T-cell (primary cell): Measurements from ENCODE around the gene ASTN1. TPM values are rescaled to one million over a fixed set of nuclear protein-coding genes. Genes with fewer than 3 reads are reported as not detected.

ENCODE experiments used
- ATAC-seq, 4 experiments: fragments of 200-7000 bp in 3 of 4; fragments of 150-1000 bp in 1 of 4; cut with Tn5 transposase; replicated peaks in 1 of 4; 1 replicate in 3 of 4; 2 replicates in 1 of 4; pipeline ENCODE4 v1.10.0; 2021; ENCODE audit warnings: moderate library complexity in 3 of 4, mild to moderate bottlenecking in 2 of 4, moderate number of reproducible peaks in 1 of 4
- CTCF ChIA-PET, 2 donors: fragments of 300-600 bp; sonication (Branson Sonifier 250); formaldehyde crosslinking; loops; one replicate each; lab custom pipeline; 2022; ENCODE audit warnings: antibody characterized with exemption in 2 of 2; lab: Charles Lee
- POLR2A ChIA-PET, 2 donors: fragments of 300-600 bp; sonication (Branson Sonifier 250); formaldehyde crosslinking; loops; one replicate each; lab custom pipeline; 2022; ENCODE audit warnings: antibody characterized with exemption in 2 of 2; lab: Charles Lee
- DNase-seq, 35 experiments: peaks; one replicate each; pipeline versions ENCODE4 v3.0.0 to v3.0.0-alpha.2; 2013 to 2023
- H3K27ac ChIP-seq: one replicate; pipeline ENCODE4 v1.5.1; 2013; ENCODE audit warnings: low read length
- H3K27me3 ChIP-seq, 2 experiments: replicated peaks in 1 of 2; 1 replicate in 1 of 2; 2 replicates in 1 of 2; pipeline versions ENCODE4 v1.6.1 to v1.7.0; 2013; ENCODE audit warnings: low read length in 1 of 2, mixed read lengths in 1 of 2; ENCODE audit not compliant: control insufficient read depth in 2 of 2, insufficient read depth in 2 of 2; ENCODE audit errors: extremely low read depth in 1 of 2
- H3K36me3 ChIP-seq, 2 donors: 1 replicate in 1 of 2; 2 replicates in 1 of 2; pipeline versions ENCODE4 v1.6.1 to v1.7.0; 2013; ENCODE audit warnings: low read length in 1 of 2; ENCODE audit not compliant: control insufficient read depth in 2 of 2, insufficient read depth in 1 of 2; ENCODE audit errors: extremely low read depth in 1 of 2
- H3K4me1 ChIP-seq, 2 experiments: 1 replicate in 1 of 2; 2 replicates in 1 of 2; pipeline versions ENCODE4 v1.6.1 to v1.7.0; 2013; ENCODE audit warnings: low read length in 2 of 2, mixed read lengths in 1 of 2; ENCODE audit not compliant: insufficient read depth in 2 of 2, control insufficient read depth in 1 of 2; ENCODE audit errors: extremely low read depth in 1 of 2
- H3K4me3 ChIP-seq, 2 donors: 1 replicate in 1 of 2; 2 replicates in 1 of 2; pipeline versions ENCODE4 v1.5.1 to v1.7.0; 2013; ENCODE audit warnings: mild to moderate bottlenecking in 2 of 2, low read length in 1 of 2, moderate library complexity in 1 of 2; ENCODE audit not compliant: control insufficient read depth in 1 of 2; ENCODE audit errors: extremely low read depth in 1 of 2
- H3K9me3 ChIP-seq: 2 replicates; pipeline ENCODE4 v1.7.0; 2013
- H3K27ac Mint-ChIP-seq, 2 donors: one replicate each; pipeline ENCODE4 v1.8.0; 2020 to 2021; ENCODE audit warnings: mild to moderate bottlenecking in 2 of 2, mixed read lengths in 2 of 2
- H3K27me3 Mint-ChIP-seq, 2 donors: one replicate each; pipeline ENCODE4 v1.8.0; 2021 to 2022; ENCODE audit warnings: mixed read lengths in 2 of 2
- H3K36me3 Mint-ChIP-seq: one replicate; pipeline ENCODE4 v1.8.0; 2021; ENCODE audit warnings: mixed read lengths
- H3K4me1 Mint-ChIP-seq, 3 donors: one replicate each; pipeline ENCODE4 v1.8.0; 2020 to 2022; ENCODE audit warnings: mixed read lengths in 3 of 3, mild to moderate bottlenecking in 1 of 3
- H3K4me3 Mint-ChIP-seq, 3 donors: one replicate each; pipeline ENCODE4 v1.8.0; 2020 to 2022; ENCODE audit warnings: mild to moderate bottlenecking in 3 of 3, mixed read lengths in 3 of 3, moderate library complexity in 3 of 3
- H3K9me3 Mint-ChIP-seq, 3 donors: one replicate each; pipeline ENCODE4 v1.8.0; 2020 to 2022; ENCODE audit warnings: mixed read lengths in 3 of 3
- WGBS: methylation state at CpG from one replicate; pipeline ENCODE4 v1.1.5; 2013; ENCODE audit warnings: missing lambda C conversion rate; ENCODE audit not compliant: insufficient coverage; 5-methylcytosine and 5-hydroxymethylcytosine counted together
- total RNA-seq, 35 experiments: library from RNA in 6 of 35; stranded (reverse) in 6 of 35; fragments of 120-200 nt in 1 of 35; gene quantifications; one replicate each; pipeline versions ENCODE4 v1.2.1 to v1.2.4 and lab custom pipeline; 2013 to 2026

The ASTN1 gene
- total RNA-seq, 5 donors from 2014 or later (not counting 1 experiment from before 2014, with no cell fraction given) = 0.06 TPM; not detected in 4

- Mint-ChIP-seq H3K4me3 (no peak overlapping the region), H3K36me3 (no peaks in the 10 kb centered on the region), H3K27me3 (no peaks in the 10 kb centered on the region), H3K9me3 (peaks cover 0 to under 1% (median 0%) of the 10 kb centered on the region in 3 donors), H3K4me1 (no peaks in the 10 kb centered on the region), H3K27ac (no peak overlapping the region)
- Histone ChIP-seq H3K4me3 (no peak overlapping the region), H3K27ac (no peak overlapping the region), H3K27me3 (no peaks in the 10 kb centered on the region), H3K9me3 (no peaks in the 10 kb centered on the region), H3K4me1 (no peaks in the 10 kb centered on the region), H3K36me3 (no peaks in the 10 kb centered on the region)
- ChIA-PET POLR2A (no interaction called here), CTCF (no interaction called here)
- 64% methylated on average over 2 of the region's 2 CpGs for WGBS
- DNase-seq (no peak), ATAC-seq (no peak)
Measured at GRCh38 chr1:176809292-176809691, 355.2 kb downstream of the ASTN1 start.

Other genes starting within 250 kb of the ASTN1 start
- under 1 TPM in 1 of 5 donors, not detected in 4; 0.06 TPM for gene BRINP2, start 6.2 kb upstream of the ASTN1 start, total RNA-seq